ENCODE results near the gene FAM184B. TPM values are rescaled to one million over a fixed set of nuclear protein-coding genes. Genes with fewer than 3 reads are reported as not detected.

The FAM184B gene
- total RNA-seq, 1 donor from 2014 or later = not detected

DNA sequence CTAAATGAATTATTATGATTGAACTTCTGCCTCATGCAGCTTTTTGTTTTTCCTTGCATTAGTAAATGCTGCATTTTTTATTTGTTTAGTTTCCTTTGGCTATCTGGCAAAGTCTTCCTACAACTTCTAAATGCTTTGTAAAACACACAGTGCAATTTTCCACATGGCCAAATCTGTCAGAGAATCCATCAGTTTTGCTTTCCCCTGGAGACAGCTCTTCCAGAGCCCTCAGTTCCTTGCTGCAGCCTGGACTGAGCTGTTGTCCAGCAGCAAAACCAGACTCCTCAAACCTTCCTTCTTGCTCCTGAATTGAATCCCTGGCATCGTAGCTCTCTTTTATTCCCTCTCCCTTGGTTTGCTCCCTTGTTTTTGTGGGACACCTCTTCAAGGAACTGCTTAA lies 124.3 kb downstream of the FAM184B start:
- DNase-seq (ENCODE audit: extremely low spot score, unreplicated experiment) = no peak
- TF ChIP-seq, protein P1, sequence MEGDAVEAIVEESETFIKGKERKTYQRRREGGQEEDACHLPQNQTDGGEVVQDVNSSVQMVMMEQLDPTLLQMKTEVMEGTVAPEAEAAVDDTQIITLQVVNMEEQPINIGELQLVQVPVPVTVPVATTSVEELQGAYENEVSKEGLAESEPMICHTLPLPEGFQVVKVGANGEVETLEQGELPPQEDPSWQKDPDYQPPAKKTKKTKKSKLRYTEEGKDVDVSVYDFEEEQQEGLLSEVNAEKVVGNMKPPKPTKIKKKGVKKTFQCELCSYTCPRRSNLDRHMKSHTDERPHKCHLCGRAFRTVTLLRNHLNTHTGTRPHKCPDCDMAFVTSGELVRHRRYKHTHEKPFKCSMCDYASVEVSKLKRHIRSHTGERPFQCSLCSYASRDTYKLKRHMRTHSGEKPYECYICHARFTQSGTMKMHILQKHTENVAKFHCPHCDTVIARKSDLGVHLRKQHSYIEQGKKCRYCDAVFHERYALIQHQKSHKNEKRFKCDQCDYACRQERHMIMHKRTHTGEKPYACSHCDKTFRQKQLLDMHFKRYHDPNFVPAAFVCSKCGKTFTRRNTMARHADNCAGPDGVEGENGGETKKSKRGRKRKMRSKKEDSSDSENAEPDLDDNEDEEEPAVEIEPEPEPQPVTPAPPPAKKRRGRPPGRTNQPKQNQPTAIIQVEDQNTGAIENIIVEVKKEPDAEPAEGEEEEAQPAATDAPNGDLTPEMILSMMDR (IDR thresholded peaks at IDR 0.05) = no peak
- Mint-ChIP-seq H3K27ac (ENCODE audit: unreplicated experiment) (no peak overlapping the region), H3K27me3 (ENCODE audit: unreplicated experiment) (peaks cover 19% of the 10 kb centered on the region), H3K4me3 (ENCODE audit: unreplicated experiment) (no peak overlapping the region), H3K9me3 (ENCODE audit: unreplicated experiment) (no peaks in the 10 kb centered on the region), H3K4me1 (ENCODE audit: unreplicated experiment) (no peaks in the 10 kb centered on the region), H3K36me3 (ENCODE audit: unreplicated experiment) (no peaks in the 10 kb centered on the region)

GRCh38 chr4:17654701-17655100 lies 126.7 kb downstream of the FAM184B start:
- no peak for DNase-seq (ENCODE audit: extremely low spot score, unreplicated experiment)
- no peaks in the 10 kb centered on the region for H3K9me3 Mint-ChIP-seq (ENCODE audit: unreplicated experiment)
- peaks cover 19% of the 10 kb centered on the region for H3K27me3 Mint-ChIP-seq (ENCODE audit: unreplicated experiment)
- TF ChIP-seq, protein P1 (IDR thresholded peaks at IDR 0.05) = no peak
- no peaks in the 10 kb centered on the region for H3K36me3 Mint-ChIP-seq (ENCODE audit: unreplicated experiment)
- no peak overlapping the region for H3K27ac Mint-ChIP-seq (ENCODE audit: unreplicated experiment)
- H3K4me1 Mint-ChIP-seq (ENCODE audit: unreplicated experiment) = no peaks in the 10 kb centered on the region
- H3K4me3 Mint-ChIP-seq (ENCODE audit: unreplicated experiment) = no peak overlapping the region

- Mint-ChIP-seq H3K27ac (ENCODE audit: unreplicated experiment) (no peak overlapping the region), H3K27me3 (ENCODE audit: unreplicated experiment) (peaks cover under 1% of the 10 kb centered on the region), H3K4me3 (ENCODE audit: unreplicated experiment) (no peak overlapping the region), H3K4me1 (ENCODE audit: unreplicated experiment) (no peaks in the 10 kb centered on the region), H3K9me3 (ENCODE audit: unreplicated experiment) (no peaks in the 10 kb centered on the region), H3K36me3 (ENCODE audit: unreplicated experiment) (no peaks in the 10 kb centered on the region)
- TF ChIP-seq, protein P1 (IDR thresholded peaks at IDR 0.05) = no peak
- DNase-seq (ENCODE audit: extremely low spot score, unreplicated experiment) = peak; percentile 42
Measured at GRCh38 chr4:17650406-17650805, 131.0 kb downstream of the FAM184B start.

GRCh38 chr4:17647927-17648326 lies 133.5 kb downstream of the FAM184B start:
- no peak overlapping the region for H3K27ac Mint-ChIP-seq (ENCODE audit: unreplicated experiment)
- H3K4me3 Mint-ChIP-seq (ENCODE audit: unreplicated experiment) = no peak overlapping the region
- no peaks in the 10 kb centered on the region for H3K4me1 Mint-ChIP-seq (ENCODE audit: unreplicated experiment)
- H3K36me3 Mint-ChIP-seq (ENCODE audit: unreplicated experiment) = no peaks in the 10 kb centered on the region
- TF ChIP-seq, protein P1 (IDR thresholded peaks at IDR 0.05) = no peak
- peaks cover 10% of the 10 kb centered on the region for H3K9me3 Mint-ChIP-seq (ENCODE audit: unreplicated experiment)
- no peaks in the 10 kb centered on the region for H3K27me3 Mint-ChIP-seq (ENCODE audit: unreplicated experiment)
- no peak for DNase-seq (ENCODE audit: extremely low spot score, unreplicated experiment)

DNA sequence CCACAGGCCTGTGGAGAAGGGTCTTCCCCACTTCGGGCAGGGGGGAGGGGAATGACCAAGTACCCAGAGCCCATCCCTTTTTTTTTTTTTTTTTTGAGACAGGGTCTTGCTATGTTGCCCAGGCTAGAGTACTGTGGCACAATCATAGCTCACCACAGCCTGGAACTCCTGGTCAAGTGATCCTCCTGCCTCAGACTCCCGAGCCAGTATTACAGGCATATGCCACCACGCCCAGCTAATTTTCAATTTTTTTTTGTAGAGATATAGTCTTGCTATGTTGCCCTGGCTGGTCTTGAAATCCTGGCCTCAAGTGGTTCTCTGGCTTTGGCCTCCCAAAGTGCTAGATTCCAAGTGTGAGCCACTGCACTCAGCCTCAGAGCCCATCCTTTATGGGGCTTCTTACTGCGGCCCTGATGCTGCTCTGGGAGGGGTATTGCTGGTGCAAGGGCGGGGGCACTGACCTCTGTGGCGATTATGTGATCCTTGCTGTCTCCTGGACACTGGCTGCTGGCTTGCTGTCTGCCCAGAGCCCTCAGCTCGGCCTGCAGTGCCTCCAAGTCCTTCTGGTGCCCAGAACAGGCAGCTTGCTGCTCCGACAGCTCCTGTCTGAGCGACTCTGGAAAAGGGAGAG lies 134.1 kb downstream of the FAM184B start:
- no peak for DNase-seq (ENCODE audit: extremely low spot score, unreplicated experiment)
- no peak overlapping the region for H3K27ac Mint-ChIP-seq (ENCODE audit: unreplicated experiment)
- peaks cover 4% of the 10 kb centered on the region for H3K36me3 Mint-ChIP-seq (ENCODE audit: unreplicated experiment)
- H3K4me1 Mint-ChIP-seq (ENCODE audit: unreplicated experiment) = no peaks in the 10 kb centered on the region
- TF ChIP-seq, protein P1 (IDR thresholded peaks at IDR 0.05) = no peak
- H3K9me3 Mint-ChIP-seq (ENCODE audit: unreplicated experiment) = peaks cover 14% of the 10 kb centered on the region
- no peak overlapping the region for H3K4me3 Mint-ChIP-seq (ENCODE audit: unreplicated experiment)
- H3K27me3 Mint-ChIP-seq (ENCODE audit: unreplicated experiment) = no peaks in the 10 kb centered on the region

Measured in osteocyte (in vitro differentiated cells).